OCI-LY7 (cell line): ENCODE data around the gene FMN1. TPM values are rescaled to one million over a fixed set of nuclear protein-coding genes. Genes with fewer than 3 reads are reported as not detected.

Source experiments
- BruUV-seq: library from RNA; stranded (reverse); fragments of 400-500 nt; replicated peaks from 2 replicates; lab custom pipeline; 2021; lab: Mats Ljungman, UMichigan
- CTCF ChIA-PET: fragments of 300-600 bp; sonication (Branson Sonifier 250); formaldehyde crosslinking; loops from one replicate; lab custom pipeline; 2022; ENCODE audit warnings: antibody characterized with exemption; ENCODE audit not compliant: unreplicated experiment; lab: Charles Lee
- POLR2A ChIA-PET: fragments of 300-600 bp; sonication (Branson Sonifier 250); formaldehyde crosslinking; loops from one replicate; lab custom pipeline; 2022; ENCODE audit warnings: antibody characterized with exemption; lab: Charles Lee
- DNase-seq: peaks from one replicate; pipeline ENCODE4 v3.0.0-alpha.2; 2015; ENCODE audit warnings: low spot score
- H2AFZ ChIP-seq: fragments of 200-600 bp; sonication (generic), shearing (Covaris generic); 2 replicates; pipeline ENCODE4 v1.6.1; 2014; ENCODE audit warnings: mild to moderate bottlenecking, antibody characterized with exemption, low read length, moderate library complexity
- H3K27ac ChIP-seq: fragments of 200-600 bp; sonication (generic); 2 replicates; pipeline ENCODE4 v1.5.1; 2014; ENCODE audit warnings: mixed run types, low read depth, mild to moderate bottlenecking, moderate library complexity, low read length, inconsistent platforms; ENCODE audit not compliant: poor library complexity, severe bottlenecking
- H3K36me3 ChIP-seq: fragments of 200-600 bp; sonication (generic); 2 replicates; pipeline ENCODE4 v1.6.1; 2014; ENCODE audit warnings: mild to moderate bottlenecking, antibody characterized with exemption, low read length, moderate library complexity, mixed read lengths; ENCODE audit not compliant: insufficient read depth
- H3K4me1 ChIP-seq: fragments of 200-600 bp; sonication (generic); 2 replicates; pipeline ENCODE4 v1.5.1; 2014; ENCODE audit warnings: mild to moderate bottlenecking, low read length; ENCODE audit not compliant: insufficient read depth, poor library complexity, severe bottlenecking
- H3K4me2 ChIP-seq: fragments of 200-600 bp; sonication (generic); 2 replicates; pipeline ENCODE4 v1.6.1; 2014; ENCODE audit warnings: mild to moderate bottlenecking, low read length
- H3K4me3 ChIP-seq: fragments of 200-600 bp; sonication (generic); 2 replicates; pipeline ENCODE4 v1.5.1; 2014; ENCODE audit warnings: mild to moderate bottlenecking, low read depth, low read length; ENCODE audit not compliant: poor library complexity, severe bottlenecking
- H3K79me2 ChIP-seq: fragments of 200-600 bp; sonication (generic); 2 replicates; pipeline ENCODE4 v1.6.1; 2016; ENCODE audit warnings: low read depth, mild to moderate bottlenecking, low read length, moderate library complexity, mixed read lengths; ENCODE audit not compliant: insufficient read depth
- H3K9me2 ChIP-seq: fragments of 200-600 bp; sonication (generic); 2 replicates; pipeline ENCODE4 v1.6.1; 2016; ENCODE audit warnings: mild to moderate bottlenecking, low read length, mixed read lengths; ENCODE audit not compliant: insufficient read depth
- H3K9me3 ChIP-seq: fragments of 200-600 bp; sonication (generic); 2 replicates; pipeline ENCODE4 v1.6.1; 2014; ENCODE audit warnings: mild to moderate bottlenecking, mixed run types, low read length, mixed read lengths
- H4K20me1 ChIP-seq: fragments of 200-600 bp; sonication (generic); 2 replicates; pipeline ENCODE4 v1.6.1; 2014; ENCODE audit warnings: mild to moderate bottlenecking, antibody characterized with exemption, low read length, moderate library complexity, mixed read lengths; ENCODE audit not compliant: insufficient read depth
- CTCF ChIP-seq: fragments of 200-600 bp; sonication (generic); conservative IDR thresholded peaks from 2 replicates; pipeline ENCODE4 v1.5.1; 2014; ENCODE audit warnings: mild to moderate bottlenecking, antibody characterized with exemption, low read length, moderate library complexity, mixed read lengths
- EZH2phosphoT487 ChIP-seq: fragments of 200-600 bp; sonication (generic); IDR thresholded peaks from 2 replicates; pipeline ENCODE4 v1.6.1; 2018; ENCODE audit warnings: low read depth, borderline replicate concordance, mild to moderate bottlenecking, mixed run types, antibody characterized with exemption, low read length, moderate library complexity, mixed read lengths
- intact Hi-C: fragments of 100-400 bp; cut with micrococcal nuclease; formaldehyde crosslinking; loops from one replicate; pipeline ENCODE4 v1.10.0; 2022; ENCODE audit not compliant: unreplicated experiment
- total RNA-seq, 2 experiments: library from RNA; depleted of rRNA in 1 of 2; stranded (reverse); fragments of >200 nt in 1 of 2; shearing (Covaris generic) in 1 of 2; gene quantifications; 2 replicates each; pipeline ENCODE4 v1.2.3, GENCODE V29; 2014 to 2022

Gene FMN1
- total RNA-seq, 2 experiments from 2014 or later: 3.2 to 4.2 TPM

GRCh38 chr15:32994810-32995424, 199.6 kb downstream of the FMN1 start:
- intact Hi-C loops: loop anchor here (2.0 kb wide), 2 partner anchors 150 to 332 kb away; no protein-coding TSS in a partner anchor
- DNase-seq: peak; percentile 44

GRCh38 chr15:32993285-32993684, 201.2 kb downstream of the FMN1 start:
- Histone ChIP-seq H3K4me2 (no peak overlapping the region), H2AFZ (no peak overlapping the region), H3K79me2 (no peaks in the 10 kb centered on the region), H3K4me3 (no peak overlapping the region), H3K9me3 (no peaks in the 10 kb centered on the region), H3K4me1 (no peaks in the 10 kb centered on the region), H4K20me1 (0 out of 2 replicates have a peak, but pooled peaks cover 7% of the 10 kb centered on the region), H3K36me3 (no peaks in the 10 kb centered on the region), H3K27ac (no peak overlapping the region), H3K9me2 (no peaks in the 10 kb centered on the region)
- peak; percentile 23 for DNase-seq
- intact Hi-C loops: no loop called here
- ChIA-PET POLR2A (no interaction called here), CTCF (no interaction called here)
- TF ChIP-seq CTCF: peak; percentile 66
- no peak for TF ChIP-seq EZH2phosphoT487
- BruUV-seq: no TSS peak

More at GRCh38 chr15:32994810-32995424, 199.6 kb downstream of the FMN1 start:
- Histone ChIP-seq H2AFZ (no peak overlapping the region), H3K4me2 (no peak overlapping the region), H3K9me3 (no peaks in the 10 kb centered on the region), H3K36me3 (no peaks in the 10 kb centered on the region), H3K79me2 (no peaks in the 10 kb centered on the region), H3K9me2 (no peaks in the 10 kb centered on the region; the same call in 1 of the 2 replicates), H3K4me1 (no peaks in the 10 kb centered on the region), H4K20me1 (0 out of 2 replicates have a peak, but pooled peaks cover 7% of the 10 kb centered on the region), H3K4me3 (no peak overlapping the region), H3K27ac (no peak overlapping the region)
- TF ChIP-seq CTCF (peak; percentile 91), EZH2phosphoT487 (no peak)
- ChIA-PET POLR2A (no interaction called here), CTCF (no interaction called here)
- BruUV-seq: no TSS peak

- TF ChIP-seq CTCF (no peak), EZH2phosphoT487 (no peak)
- H3K27ac ChIP-seq: no peak overlapping the region
- H3K79me2 ChIP-seq: no peaks in the 10 kb centered on the region
- H3K9me2 ChIP-seq: no peaks in the 10 kb centered on the region
- no peaks in the 10 kb centered on the region for H3K9me3 ChIP-seq
- no peak for DNase-seq
- H3K4me2 ChIP-seq: no peak overlapping the region
- intact Hi-C loops: no loop called here
- H3K4me3 ChIP-seq: no peak overlapping the region
- H4K20me1 ChIP-seq: 0 out of 2 replicates have a peak, but pooled peaks cover 7% of the 10 kb centered on the region
- H3K36me3 ChIP-seq: no peaks in the 10 kb centered on the region
- no peak overlapping the region for H2AFZ ChIP-seq
- POLR2A ChIA-PET: no interaction called here
- no peaks in the 10 kb centered on the region for H3K4me1 ChIP-seq
- CTCF ChIA-PET: no interaction called here
- BruUV-seq: no TSS peak
Observed at GRCh38 chr15:32991619-32992111, 202.8 kb downstream of the FMN1 start.
